Urothelium cell line (cell line): ENCODE results near the gene GAS7.
"Not testable (repeated sequence)": the region's sequence is repeated elsewhere in the genome, so short reads cannot be mapped to it uniquely, and the experiment has no call there.

Experiments used
- DNase-seq: peaks from one replicate; pipeline ENCODE4 v3.0.0; 2011; ENCODE audit warnings: low spot score, mixed read lengths
- FAIRE-seq: peaks from 2 replicates; lab custom pipeline; 2011; peaks lifted over from hg19 to GRCh38; lab: Jason Lieb, UNC

The GAS7 gene

GRCh38 chr17:10081571-10082169 is 116.7 kb downstream of the GAS7 start:
- no peak for FAIRE-seq
- no peak for DNase-seq

- FAIRE-seq (no peak), DNase-seq (no peak)
These were observed 120.7 kb downstream of the GAS7 start for GRCh38 chr17:10077561-10078299.

GRCh38 chr17:10075919-10076318 is 122.5 kb downstream of the GAS7 start:
- DNase-seq: no peak
- no peak for FAIRE-seq

GRCh38 chr17:10073941-10074340 is 124.5 kb downstream of the GAS7 start:
- no peak for DNase-seq

GRCh38 chr17:10072556-10073425 is 125.6 kb downstream of the GAS7 start:
- no peak for DNase-seq
- no peak for FAIRE-seq

More at GRCh38 chr17:10073941-10074340, 124.5 kb downstream of the GAS7 start:
- FAIRE-seq: no peak

GRCh38 chr17:10072086-10072485 is 126.3 kb downstream of the GAS7 start:
- no peak for DNase-seq
- FAIRE-seq: no peak

- no peak for FAIRE-seq
- DNase-seq: no peak
These were observed 127.3 kb downstream of the GAS7 start for GRCh38 chr17:10071141-10071540.

- DNase-seq (no peak), FAIRE-seq (no peak)
These were observed 127.7 kb downstream of the GAS7 start for GRCh38 chr17:10070690-10071089.

- FAIRE-seq (no peak), DNase-seq (no peak)
These were observed 129.1 kb downstream of the GAS7 start for GRCh38 chr17:10069301-10069700.

GRCh38 chr17:10067446-10068143 is 130.8 kb downstream of the GAS7 start:
- DNase-seq (peak; percentile 13), FAIRE-seq (no peak)

- DNase-seq (no peak), FAIRE-seq (no peak)
These were observed 133.9 kb downstream of the GAS7 start for GRCh38 chr17:10064536-10064935.

- no peak for DNase-seq
- FAIRE-seq: no peak
These were observed 134.6 kb downstream of the GAS7 start for GRCh38 chr17:10063730-10064241.

GRCh38 chr17:10062691-10063385 is 135.6 kb downstream of the GAS7 start:
- FAIRE-seq (no peak), DNase-seq (no peak)

- DNase-seq (no peak), FAIRE-seq (no peak)
These were observed 137.1 kb downstream of the GAS7 start for GRCh38 chr17:10061111-10061845.

GRCh38 chr17:10060526-10060925 is 137.9 kb downstream of the GAS7 start:
- DNase-seq: no peak
- FAIRE-seq: no peak

GRCh38 chr17:10059684-10060211 is 138.7 kb downstream of the GAS7 start:
- FAIRE-seq (no peak), DNase-seq (no peak)

GRCh38 chr17:10058921-10059683 is 139.3 kb downstream of the GAS7 start:
- FAIRE-seq (no peak), DNase-seq (no peak)

GRCh38 chr17:10057466-10057865 is 140.9 kb downstream of the GAS7 start:
- not testable (repeated sequence) for DNase-seq, FAIRE-seq
